ENCODE results near the gene NOLC1.

- TF ChIP-seq POLR2A (IDR thresholded peaks at IDR 0.05) (no peak), CTCF (IDR thresholded peaks at IDR 0.05) (no peak)
Observed at GRCh38 chr10:102163342-102163989, 11.3 kb downstream of the NOLC1 start.

Data from thyroid gland (tissue), 4 donors.